GM19328 (cell line): ENCODE results near the gene CHST8.

Experiments
- ATAC-seq: cut with Tn5 transposase; IDR thresholded peaks from one replicate; pipeline ENCODE4 v1.9.1; 2021; ENCODE audit warnings: mild to moderate bottlenecking, moderate library complexity; ENCODE audit not compliant: unreplicated experiment

The CHST8 gene

GRCh38 chr19:33781415-33781935, 159.7 kb downstream of the CHST8 start:
- no peak for ATAC-seq

GRCh38 chr19:33781996-33782395, 160.2 kb downstream of the CHST8 start:
- no peak for ATAC-seq

GRCh38 chr19:33784432-33784831, 162.7 kb downstream of the CHST8 start:
- no peak for ATAC-seq

GRCh38 chr19:33785795-33786194, 164.0 kb downstream of the CHST8 start:
- no peak for ATAC-seq

GRCh38 chr19:33788676-33789075, 166.9 kb downstream of the CHST8 start:
- no peak for ATAC-seq

GRCh38 chr19:33789344-33789743, 167.6 kb downstream of the CHST8 start:
- ATAC-seq, result no peak

GRCh38 chr19:33794683-33795369, 173.1 kb downstream of the CHST8 start:
- no peak for ATAC-seq

- no peak for ATAC-seq
Measured at GRCh38 chr19:33795370-33796163, 173.8 kb downstream of the CHST8 start.

- no peak for ATAC-seq
Measured at GRCh38 chr19:33796164-33796875, 174.6 kb downstream of the CHST8 start, which contains the start of gene KCTD15. Gene KCTD15 (plus strand): TSS chr19:33796870. CDS start chr19:33800455, 3,585 bp downstream.

GRCh38 chr19:33797802-33798671, 176.3 kb downstream of the CHST8 start:
- ATAC-seq, result no peak

- no peak for ATAC-seq
Measured at GRCh38 chr19:33798681-33799111, 176.9 kb downstream of the CHST8 start.

GRCh38 chr19:33799476-33799875, 177.7 kb downstream of the CHST8 start:
- no peak for ATAC-seq

GRCh38 chr19:33800012-33800680, 178.4 kb downstream of the CHST8 start:
- ATAC-seq, result no peak

GRCh38 chr19:33801411-33801810, 179.7 kb downstream of the CHST8 start:
- ATAC-seq, result no peak

- no peak for ATAC-seq
Measured at GRCh38 chr19:33802001-33802400, 180.2 kb downstream of the CHST8 start.

- no peak for ATAC-seq
Measured at GRCh38 chr19:33802801-33803200, 181.0 kb downstream of the CHST8 start.

- no peak for ATAC-seq
Measured at GRCh38 chr19:33803383-33803782, 181.6 kb downstream of the CHST8 start.

- no peak for ATAC-seq
Measured at GRCh38 chr19:33804021-33804799, 182.5 kb downstream of the CHST8 start.

GRCh38 chr19:33805313-33805712, 183.6 kb downstream of the CHST8 start:
- ATAC-seq, result no peak
